Immature natural killer cell (primary cell): ENCODE data around the gene EFHD2. TPM values are rescaled to one million over a fixed set of nuclear protein-coding genes. Genes with fewer than 3 reads are reported as not detected.
"Not testable (repeated sequence)": the region's sequence is repeated elsewhere in the genome, so short reads cannot be mapped to it uniquely, and the experiment has no call there.

Experiments used
- DNase-seq, 3 donors: peaks; one replicate each; pipeline ENCODE4 v3.0.0; 2022; ENCODE audit warnings: mixed read lengths in 1 of 3
- H3K27ac Mint-ChIP-seq, 6 donors: one replicate each; pipeline ENCODE4 v1.8.0; 2020; ENCODE audit warnings: mixed read lengths in 6 of 6, mild to moderate bottlenecking in 5 of 6, inconsistent platforms in 4 of 6, moderate library complexity in 3 of 6
- H3K27me3 Mint-ChIP-seq, 3 donors: one replicate each; pipeline ENCODE4 v1.8.0; 2020 to 2021; ENCODE audit warnings: low read depth in 3 of 3, mild to moderate bottlenecking in 3 of 3, mixed read lengths in 3 of 3, moderate library complexity in 3 of 3, inconsistent platforms in 1 of 3
- H3K36me3 Mint-ChIP-seq, 3 donors: one replicate each; pipeline ENCODE4 v1.8.0; 2020; ENCODE audit warnings: mixed read lengths in 3 of 3, inconsistent platforms in 2 of 3, mild to moderate bottlenecking in 2 of 3
- H3K4me1 Mint-ChIP-seq, 2 donors: one replicate each; pipeline ENCODE4 v1.8.0; 2020; ENCODE audit warnings: inconsistent platforms in 2 of 2, mild to moderate bottlenecking in 2 of 2, mixed read lengths in 2 of 2, moderate library complexity in 1 of 2
- H3K4me3 Mint-ChIP-seq, 5 donors: one replicate each; pipeline ENCODE4 v1.8.0; 2020; ENCODE audit warnings: mild to moderate bottlenecking in 5 of 5, mixed read lengths in 5 of 5, inconsistent platforms in 3 of 5, moderate library complexity in 3 of 5
- H3K9me3 Mint-ChIP-seq, 6 donors: one replicate each; pipeline ENCODE4 v1.8.0; 2020; ENCODE audit warnings: mild to moderate bottlenecking in 6 of 6, mixed read lengths in 6 of 6, inconsistent platforms in 4 of 6, moderate library complexity in 3 of 6
- polyA plus RNA-seq, 3 donors: library from polyadenylated mRNA; unstranded; fragments of 300-500 nt; fragmentation: Illumina TruSeq; gene quantifications; one replicate each; pipeline ENCODE4 v1.2.3, GENCODE V29; 2021

EFHD2 gene
- polyA plus RNA-seq, 3 donors from 2014 or later, result 686 to 1,063 (median 771) TPM

- peaks cover 81% of the 10 kb centered on the region in 2 donors for H3K4me1 Mint-ChIP-seq
- H3K4me3 Mint-ChIP-seq, result peak overlapping the region; percentile 49 to 88 (median 69)
- peak overlapping the region; percentile 88 to 96 (median 92) for H3K27ac Mint-ChIP-seq
- H3K27me3 Mint-ChIP-seq, result peaks cover 29 to 62% (median 30%) of the 10 kb centered on the region in 3 donors
- H3K9me3 Mint-ChIP-seq, result no peaks in the 10 kb centered on the region
- peaks cover 9 to 40% (median 16%) of the 10 kb centered on the region in 3 donors for H3K36me3 Mint-ChIP-seq
- no peak for DNase-seq
These were observed 14.5 kb downstream of the EFHD2 start for GRCh38 chr1:15424146-15424667.

GRCh38 chr1:15424981-15425380 is 15.3 kb downstream of the EFHD2 start:
- peak overlapping the region; percentile 88 to 96 (median 92) for H3K27ac Mint-ChIP-seq
- DNase-seq, result no peak
- peaks cover 77 to 78% of the 10 kb centered on the region in 2 donors for H3K4me1 Mint-ChIP-seq
- peaks cover 30 to 63% (median 33%) of the 10 kb centered on the region in 3 donors for H3K27me3 Mint-ChIP-seq
- H3K36me3 Mint-ChIP-seq, result peaks cover 9 to 42% (median 16%) of the 10 kb centered on the region in 3 donors
- H3K4me3 Mint-ChIP-seq, result peak overlapping the region in 4 of 5 donors; percentile 49 to 75 (median 60)
- H3K9me3 Mint-ChIP-seq, result no peaks in the 10 kb centered on the region

DNA sequence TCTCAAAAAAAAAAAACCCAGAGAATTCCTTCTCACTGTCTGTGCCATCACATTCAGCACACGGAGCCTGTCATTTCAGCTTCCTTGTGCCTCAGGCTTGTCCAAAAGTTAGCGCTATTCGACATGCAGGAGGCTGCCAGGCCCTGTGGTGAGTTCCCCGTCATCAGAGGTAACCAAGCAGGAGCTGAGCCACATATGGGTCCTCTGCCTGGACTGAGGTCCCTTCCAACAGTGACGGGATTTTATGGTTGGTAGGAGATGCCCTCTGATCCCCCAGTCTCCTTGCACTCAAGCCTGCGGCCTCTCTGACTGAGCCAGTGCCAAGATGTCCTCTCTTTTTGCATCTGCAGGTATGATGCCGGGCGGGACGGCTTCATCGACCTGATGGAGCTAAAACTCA is 15.8 kb downstream of the EFHD2 start:
- peaks cover 74 to 77% of the 10 kb centered on the region in 2 donors for H3K4me1 Mint-ChIP-seq
- H3K27ac Mint-ChIP-seq, result peak overlapping the region; percentile 26 to 96 (median 92)
- H3K4me3 Mint-ChIP-seq, result peak overlapping the region in 2 of 5 donors; percentile 36 to 75
- no peaks in the 10 kb centered on the region for H3K9me3 Mint-ChIP-seq
- peaks cover 11 to 46% (median 16%) of the 10 kb centered on the region in 3 donors for H3K36me3 Mint-ChIP-seq
- DNase-seq, result no peak
- H3K27me3 Mint-ChIP-seq, result peaks cover 32 to 65% (median 37%) of the 10 kb centered on the region in 3 donors

- peaks cover 70 to 73% of the 10 kb centered on the region in 2 donors for H3K4me1 Mint-ChIP-seq
These were observed 16.3 kb downstream of the EFHD2 start for GRCh38 chr1:15425958-15426357.

DNA sequence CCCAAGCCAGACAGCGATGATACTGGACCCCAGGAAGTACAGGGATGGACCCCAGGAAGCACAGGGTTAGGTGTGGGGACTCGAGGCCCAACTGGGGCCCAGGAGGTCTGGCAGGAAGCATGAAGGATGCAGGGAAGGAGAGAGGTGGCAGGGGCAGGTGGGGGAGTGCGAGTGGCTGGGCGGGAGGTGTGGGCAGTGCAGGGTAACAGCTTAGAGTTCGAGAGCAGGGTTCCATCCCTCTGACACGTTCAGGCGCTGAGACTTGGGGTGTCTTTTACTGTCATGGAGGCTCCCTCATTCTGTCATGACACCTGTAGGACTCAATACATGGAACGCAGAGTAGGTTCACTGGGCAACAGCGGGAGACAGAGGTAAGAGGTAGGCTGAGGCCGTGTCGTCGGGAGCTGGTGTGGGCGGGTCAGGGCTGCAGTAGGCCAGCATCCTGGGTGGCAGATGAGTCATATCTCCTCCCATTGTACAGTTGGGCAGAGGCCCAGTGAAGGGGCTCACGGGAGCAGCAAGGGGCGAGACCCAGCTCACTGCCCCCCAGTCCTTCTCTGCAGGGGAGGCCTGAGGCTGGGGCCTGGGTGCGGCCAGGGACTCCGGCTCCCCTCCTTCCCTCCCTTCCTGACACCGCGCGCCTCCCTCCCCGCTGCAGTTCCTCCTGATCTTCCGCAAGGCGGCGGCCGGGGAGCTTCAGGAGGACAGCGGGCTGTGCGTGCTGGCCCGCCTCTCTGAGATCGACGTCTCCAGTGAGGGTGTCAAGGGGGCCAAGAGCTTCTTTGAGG is 17.0 kb downstream of the EFHD2 start:
- Mint-ChIP-seq H3K4me1 (peaks cover 65 to 66% of the 10 kb centered on the region in 2 donors), H3K36me3 (peaks cover 10 to 40% (median 11%) of the 10 kb centered on the region in 3 donors), H3K27ac (peak overlapping the region; percentile 88 to 96 (median 92)), H3K9me3 (no peaks in the 10 kb centered on the region), H3K27me3 (peaks cover 35 to 69% (median 46%) of the 10 kb centered on the region in 3 donors), H3K4me3 (peak overlapping the region; percentile 3 to 60 (median 40))
- no peak for DNase-seq

More at GRCh38 chr1:15425958-15426357, 16.3 kb downstream of the EFHD2 start:
- Mint-ChIP-seq H3K4me3 (peak overlapping the region; percentile 33 to 75 (median 46)), H3K27me3 (peaks cover 31 to 65% (median 39%) of the 10 kb centered on the region in 3 donors), H3K9me3 (no peaks in the 10 kb centered on the region), H3K27ac (peak overlapping the region; percentile 88 to 96 (median 92)), H3K36me3 (peaks cover 11 to 43% (median 13%) of the 10 kb centered on the region in 3 donors)
- no peak for DNase-seq

DNA sequence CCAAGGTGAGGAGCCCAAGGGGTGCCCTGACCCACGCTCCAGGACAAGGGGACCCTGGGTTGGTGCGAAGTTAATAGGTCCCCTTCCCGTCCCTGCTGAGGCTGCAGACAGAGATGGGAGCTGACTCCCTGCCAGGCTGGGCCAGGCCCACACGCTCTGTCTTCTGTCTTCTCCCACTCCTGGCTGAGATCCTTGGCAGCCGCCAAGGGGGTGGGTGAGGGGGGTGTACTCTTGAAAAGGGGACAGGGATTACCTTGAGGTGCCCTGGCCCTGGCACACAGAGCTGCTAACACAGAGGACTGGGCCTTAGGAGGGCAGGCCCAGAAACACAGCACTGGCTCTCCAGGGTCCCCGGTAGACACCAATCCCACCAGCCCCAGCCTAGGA is 17.6 kb downstream of the EFHD2 start:
- Mint-ChIP-seq H3K27me3 (peaks cover 38 to 70% (median 48%) of the 10 kb centered on the region in 3 donors), H3K4me3 (no peak overlapping the region)

DNA sequence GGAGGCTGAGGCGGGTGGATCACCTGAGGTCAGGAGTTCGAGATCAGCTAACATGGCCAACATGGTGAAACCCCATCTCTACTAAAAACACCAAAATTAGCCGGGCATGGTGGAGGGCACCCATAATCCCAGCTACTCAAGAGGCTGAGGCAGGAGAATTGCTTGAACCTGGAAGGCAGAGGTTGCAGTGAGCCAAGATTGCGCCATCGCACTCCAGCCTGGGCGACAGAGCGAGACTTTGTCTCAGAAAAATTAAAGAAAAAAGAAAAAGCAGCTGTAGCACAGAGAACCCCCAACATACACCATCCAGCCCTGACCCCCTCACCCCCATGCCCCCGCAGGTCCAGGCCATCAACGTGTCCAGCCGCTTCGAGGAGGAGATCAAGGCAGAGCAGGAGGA is 18.6 kb downstream of the EFHD2 start:
- peak overlapping the region in 1 of 5 donors; percentile 4 for H3K4me3 Mint-ChIP-seq
- not testable (repeated sequence) for DNase-seq, H3K9me3 Mint-ChIP-seq
- peaks cover 60 to 61% of the 10 kb centered on the region in 2 donors for H3K4me1 Mint-ChIP-seq
- H3K27ac Mint-ChIP-seq, result peak overlapping the region in 5 of 6 donors; percentile 80 to 93 (median 85)
- H3K36me3 Mint-ChIP-seq, result peaks cover 9 to 38% (median 11%) of the 10 kb centered on the region in 3 donors
- peaks cover 42 to 71% (median 53%) of the 10 kb centered on the region in 3 donors for H3K27me3 Mint-ChIP-seq

More for the DNA sequence above, 17.6 kb downstream of the EFHD2 start:
- DNase-seq, result no peak
- Mint-ChIP-seq H3K27ac (peak overlapping the region in 5 of 6 donors; percentile 72 to 93 (median 85)), H3K4me1 (peaks cover 60 to 64% of the 10 kb centered on the region in 2 donors), H3K9me3 (no peaks in the 10 kb centered on the region), H3K36me3 (peaks cover 9 to 38% (median 11%) of the 10 kb centered on the region in 3 donors)

GRCh38 chr1:15428815-15429435 is 19.2 kb downstream of the EFHD2 start:
- Mint-ChIP-seq H3K4me3 (no peak overlapping the region), H3K4me1 (peaks cover 59% of the 10 kb centered on the region in 2 donors), H3K9me3 (no peaks in the 10 kb centered on the region), H3K27ac (peak overlapping the region in 2 of 6 donors; percentile 82 to 91), H3K27me3 (peaks cover 38 to 71% (median 53%) of the 10 kb centered on the region in 3 donors), H3K36me3 (peaks cover 9 to 38% (median 11%) of the 10 kb centered on the region in 3 donors)
- DNase-seq, result no peak

DNA sequence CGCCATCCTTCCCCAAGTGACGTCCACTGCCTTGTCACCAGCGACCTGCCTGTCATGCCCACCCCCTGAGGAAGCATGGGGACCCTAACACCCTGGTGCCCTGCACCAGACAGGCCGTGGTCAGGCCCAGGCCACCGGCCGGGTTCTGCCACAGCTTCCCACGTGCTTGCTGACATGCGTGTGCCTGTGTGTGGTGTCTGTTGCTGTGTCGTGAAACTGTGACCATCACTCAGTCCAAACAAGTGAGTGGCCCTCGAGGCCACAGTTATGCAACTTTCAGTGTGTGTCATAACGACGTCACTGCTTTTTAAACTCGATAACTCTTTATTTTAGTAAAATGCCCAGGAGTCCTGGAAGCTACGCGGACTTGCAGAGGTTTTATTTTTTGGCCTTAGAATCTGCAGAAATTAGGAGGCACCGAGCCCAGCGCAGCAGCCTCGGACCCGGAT is 20.0 kb downstream of the EFHD2 start:
- Mint-ChIP-seq H3K4me3 (no peak overlapping the region), H3K27ac (peak overlapping the region; percentile 60 to 89 (median 82)), H3K27me3 (peaks cover 34 to 68% (median 54%) of the 10 kb centered on the region in 3 donors), H3K36me3 (peaks cover 9 to 31% (median 11%) of the 10 kb centered on the region in 3 donors), H3K4me1 (peaks cover 55 to 57% of the 10 kb centered on the region in 2 donors), H3K9me3 (no peaks in the 10 kb centered on the region)
- no peak for DNase-seq

- Mint-ChIP-seq H3K4me1 (peaks cover 54 to 58% of the 10 kb centered on the region in 2 donors), H3K9me3 (no peaks in the 10 kb centered on the region), H3K27ac (peak overlapping the region; percentile 60 to 89 (median 84)), H3K27me3 (peaks cover 37 to 62% (median 52%) of the 10 kb centered on the region in 3 donors), H3K36me3 (peaks cover 8 to 25% (median 11%) of the 10 kb centered on the region in 3 donors), H3K4me3 (peak overlapping the region in 1 of 5 donors; percentile 3)
- peak; percentile 73 to 78 (median 77) for DNase-seq
These were observed 21.3 kb downstream of the EFHD2 start for GRCh38 chr1:15430787-15431570.

DNA sequence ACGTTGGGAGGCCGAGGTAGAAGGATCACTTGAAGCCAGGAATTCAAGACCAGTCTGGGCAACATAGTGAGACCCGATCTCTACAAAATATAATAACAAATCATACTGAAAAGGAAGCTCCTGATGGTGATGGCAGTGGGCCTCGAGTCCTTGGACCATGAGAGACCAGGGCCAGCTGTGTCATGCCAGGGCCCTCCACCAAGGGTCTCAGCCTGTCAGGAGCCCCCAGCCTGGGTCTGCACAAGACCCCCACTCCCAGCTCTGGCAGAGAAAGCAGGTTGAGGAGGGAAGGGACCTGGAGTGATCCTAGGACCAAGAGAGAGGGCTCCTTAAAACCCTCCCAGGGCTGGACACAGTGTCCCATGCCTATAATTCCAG is 21.9 kb downstream of the EFHD2 start:
- Mint-ChIP-seq H3K9me3 (no peaks in the 10 kb centered on the region), H3K27ac (peak overlapping the region; percentile 60 to 89 (median 84)), H3K4me1 (peaks cover 50 to 53% of the 10 kb centered on the region in 2 donors), H3K36me3 (peaks cover 2 to 19% (median 5%) of the 10 kb centered on the region in 3 donors), H3K27me3 (peaks cover 34 to 57% (median 48%) of the 10 kb centered on the region in 3 donors), H3K4me3 (no peak overlapping the region)
- no peak for DNase-seq

- DNase-seq, result no peak
- H3K27me3 Mint-ChIP-seq, result peaks cover 33 to 54% (median 50%) of the 10 kb centered on the region in 3 donors
- peaks cover 46 to 50% of the 10 kb centered on the region in 2 donors for H3K4me1 Mint-ChIP-seq
- no peaks in the 10 kb centered on the region for H3K9me3 Mint-ChIP-seq
- peak overlapping the region; percentile 56 to 92 (median 79) for H3K27ac Mint-ChIP-seq
- peaks cover 0 to 18% (median 3%) of the 10 kb centered on the region in 3 donors for H3K36me3 Mint-ChIP-seq
- H3K4me3 Mint-ChIP-seq, result no peak overlapping the region
These were observed 22.6 kb downstream of the EFHD2 start for GRCh38 chr1:15432324-15432723.
